ENCODE results near the gene DIAPH3.

DNA sequence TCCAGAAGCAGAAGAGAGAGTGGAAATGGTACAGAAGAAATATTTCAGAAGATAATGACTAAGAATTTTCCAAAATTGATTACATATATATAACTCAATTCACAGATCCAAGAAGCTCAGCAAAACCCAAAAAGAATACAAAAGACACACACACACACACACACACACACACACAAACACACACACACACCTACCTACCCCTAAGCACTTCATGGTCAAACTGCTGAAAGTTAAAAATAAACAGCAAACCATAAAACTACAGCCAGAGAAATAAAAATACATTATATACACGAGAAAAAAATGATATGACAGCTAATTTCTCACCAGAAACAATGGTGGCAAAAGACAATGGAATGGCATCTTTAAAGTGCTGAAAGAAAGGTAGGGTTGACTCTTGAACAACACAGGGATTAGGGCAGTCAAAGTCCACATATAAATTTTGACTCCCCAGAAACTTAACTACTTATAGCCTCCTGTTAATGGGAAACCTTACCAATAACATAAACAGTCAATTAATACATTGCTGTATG is 49.2 kb downstream of the DIAPH3 start:
- TF ChIP-seq BHLHE40 (IDR thresholded peaks at IDR 0.05; ENCODE audit: low read depth, low read length), result no peak
- TF ChIP-seq, protein P1, sequence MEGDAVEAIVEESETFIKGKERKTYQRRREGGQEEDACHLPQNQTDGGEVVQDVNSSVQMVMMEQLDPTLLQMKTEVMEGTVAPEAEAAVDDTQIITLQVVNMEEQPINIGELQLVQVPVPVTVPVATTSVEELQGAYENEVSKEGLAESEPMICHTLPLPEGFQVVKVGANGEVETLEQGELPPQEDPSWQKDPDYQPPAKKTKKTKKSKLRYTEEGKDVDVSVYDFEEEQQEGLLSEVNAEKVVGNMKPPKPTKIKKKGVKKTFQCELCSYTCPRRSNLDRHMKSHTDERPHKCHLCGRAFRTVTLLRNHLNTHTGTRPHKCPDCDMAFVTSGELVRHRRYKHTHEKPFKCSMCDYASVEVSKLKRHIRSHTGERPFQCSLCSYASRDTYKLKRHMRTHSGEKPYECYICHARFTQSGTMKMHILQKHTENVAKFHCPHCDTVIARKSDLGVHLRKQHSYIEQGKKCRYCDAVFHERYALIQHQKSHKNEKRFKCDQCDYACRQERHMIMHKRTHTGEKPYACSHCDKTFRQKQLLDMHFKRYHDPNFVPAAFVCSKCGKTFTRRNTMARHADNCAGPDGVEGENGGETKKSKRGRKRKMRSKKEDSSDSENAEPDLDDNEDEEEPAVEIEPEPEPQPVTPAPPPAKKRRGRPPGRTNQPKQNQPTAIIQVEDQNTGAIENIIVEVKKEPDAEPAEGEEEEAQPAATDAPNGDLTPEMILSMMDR (conservative IDR thresholded peaks at IDR 0.05; ENCODE audit: low read depth, low read length), result no peak
- no peak for TF ChIP-seq SMC3 (IDR thresholded peaks at IDR 0.05; ENCODE audit: low read depth, low read length)
- no peak for TF ChIP-seq RAD21 (IDR thresholded peaks at IDR 0.05; ENCODE audit: low read length)
